GM23338 (cell line): Measurements from ENCODE around the gene SLC35F1. TPM values are rescaled to one million over a fixed set of nuclear protein-coding genes. Genes with fewer than 3 reads are reported as not detected.

Source experiments
- ATAC-seq: fragments of 200-7000 bp; cut with Tn5 transposase; 3 replicates; pipeline ENCODE4 v1.9.1; 2020
- DNase-seq: peaks from one replicate; pipeline ENCODE4 v3.0.0-alpha.2; 2015; ENCODE audit warnings: low spot score
- H2AFZ ChIP-seq: fragments of 200-600 bp; sonication (generic); 2 replicates; pipeline ENCODE4 v1.8.0; 2016; ENCODE audit warnings: antibody characterized with exemption, mild to moderate bottlenecking, moderate library complexity
- H3F3A ChIP-seq: fragments of 200-600 bp; sonication (generic); replicated peaks from 2 replicates; pipeline ENCODE4 v1.8.0; 2017; ENCODE audit warnings: antibody characterized with exemption, mixed run types, low read depth
- H3K27ac ChIP-seq: fragments of 200-600 bp; sonication (generic); 2 replicates; pipeline ENCODE4 v1.6.1; 2016; ENCODE audit warnings: low read depth
- H3K27me3 ChIP-seq: fragments of 200-600 bp; sonication (generic); 2 replicates; pipeline ENCODE4 v1.8.0; 2016; ENCODE audit warnings: mild to moderate bottlenecking, mixed run types, moderate library complexity; ENCODE audit not compliant: insufficient read depth
- H3K36me3 ChIP-seq: fragments of 200-600 bp; sonication (generic); 2 replicates; pipeline ENCODE4 v1.8.0; 2016; ENCODE audit warnings: mild to moderate bottlenecking; ENCODE audit not compliant: insufficient read depth
- H3K4me1 ChIP-seq: fragments of 200-600 bp; sonication (generic); 2 replicates; pipeline ENCODE4 v1.8.0; 2016; ENCODE audit warnings: mild to moderate bottlenecking, moderate library complexity; ENCODE audit not compliant: insufficient read depth
- H3K4me2 ChIP-seq: fragments of 200-600 bp; sonication (generic); 2 replicates; pipeline ENCODE4 v1.7.1; 2017; ENCODE audit warnings: mixed run types
- H3K4me3 ChIP-seq: fragments of 200-600 bp; sonication (generic); 2 replicates; pipeline ENCODE4 v1.6.1; 2016; ENCODE audit warnings: mixed run types
- H3K79me2 ChIP-seq: fragments of 200-600 bp; sonication (generic); replicated peaks from 2 replicates; pipeline ENCODE4 v1.8.0; 2017; ENCODE audit warnings: mild to moderate bottlenecking; ENCODE audit not compliant: insufficient read depth
- H3K9me2 ChIP-seq: fragments of 200-600 bp; sonication (generic); 2 replicates; pipeline ENCODE4 v1.8.0; 2017; ENCODE audit not compliant: insufficient read depth
- H4K20me1 ChIP-seq: fragments of 200-600 bp; sonication (generic); replicated peaks from 2 replicates; pipeline ENCODE4 v1.8.0; 2017; ENCODE audit warnings: mild to moderate bottlenecking; ENCODE audit not compliant: insufficient read depth
- H3K27ac Mint-ChIP-seq: 2 replicates; pipeline ENCODE4 v1.8.0; 2020; ENCODE audit warnings: inconsistent platforms, mild to moderate bottlenecking, moderate library complexity, mixed read lengths
- H3K27me3 Mint-ChIP-seq: 3 replicates; pipeline ENCODE4 v1.8.0; 2022; ENCODE audit warnings: low read depth, mild to moderate bottlenecking, moderate library complexity, mixed read lengths, inconsistent platforms; ENCODE audit not compliant: insufficient read depth, poor library complexity
- H3K36me3 Mint-ChIP-seq: 3 replicates; pipeline ENCODE4 v1.8.0; 2021; ENCODE audit warnings: low read depth, mild to moderate bottlenecking, inconsistent platforms, moderate library complexity, mixed read lengths
- H3K4me1 Mint-ChIP-seq: 3 replicates; pipeline ENCODE4 v1.8.0; 2020; ENCODE audit warnings: mild to moderate bottlenecking, inconsistent platforms, mixed read lengths
- H3K4me3 Mint-ChIP-seq: 3 replicates; pipeline ENCODE4 v1.8.0; 2021; ENCODE audit warnings: moderate library complexity, mild to moderate bottlenecking, inconsistent platforms, mixed read lengths
- H3K9me3 Mint-ChIP-seq: 3 replicates; pipeline ENCODE4 v1.8.0; 2020; ENCODE audit warnings: moderate library complexity, mild to moderate bottlenecking, inconsistent platforms, mixed read lengths
- CREB1 ChIP-seq: fragments of 250-450 bp; sonication (Bioruptor Pico); IDR thresholded peaks from 2 replicates; pipeline ENCODE4 v1.5.0; 2020; ENCODE audit warnings: low read depth, mild to moderate bottlenecking, moderate library complexity
- ETS1 ChIP-seq: IDR thresholded peaks from 2 replicates; pipeline ENCODE4 v1.6.1; 2016; ENCODE audit warnings: antibody characterized with exemption
- EZH2 ChIP-seq: fragments of 200-600 bp; sonication (generic); IDR thresholded peaks from one replicate; pipeline ENCODE4 v1.8.0; 2017; ENCODE audit warnings: antibody characterized with exemption, mild to moderate bottlenecking, low read depth; ENCODE audit not compliant: unreplicated experiment
- EZH2phosphoT487 ChIP-seq: fragments of 200-600 bp; sonication (generic); IDR thresholded peaks from one replicate; pipeline ENCODE4 v1.8.1; 2018; ENCODE audit warnings: antibody characterized with exemption; ENCODE audit not compliant: unreplicated experiment
- JUNB ChIP-seq: IDR thresholded peaks from one replicate; pipeline ENCODE4 v1.6.1; 2016; ENCODE audit warnings: antibody characterized with exemption; ENCODE audit not compliant: unreplicated experiment
- polyA plus RNA-seq: library from polyadenylated mRNA; unstranded; fragments of >200 nt; fragmentation: Nextera tagmentation; extraction: Ambion mirVana; gene quantifications from 2 replicates; pipeline ENCODE4 v1.2.1, GENCODE V29; 2016
- total RNA-seq: library from RNA; depleted of rRNA; stranded (reverse); fragments of >200 nt; shearing (Covaris generic); gene quantifications from 2 replicates; pipeline ENCODE4 v1.2.3, GENCODE V29; 2014
- TF ChIP-seq, protein P1 (sequence below), 2 experiments: fragments of 200-600 bp in 1 of 2; sonication (generic) in 1 of 2; conservative IDR thresholded peaks; 2 replicates each; pipeline versions ENCODE4 v1.5.1 to v1.6.1; 2016 to 2017; ENCODE audit warnings: antibody characterized with exemption in 2 of 2, low read depth in 2 of 2, mild to moderate bottlenecking in 2 of 2, moderate library complexity in 1 of 2
- TF ChIP-seq, protein P2 (sequence below): fragments of 250-450 bp; sonication (Bioruptor Pico); IDR thresholded peaks from 2 replicates; pipeline ENCODE4 v1.5.0; 2020; ENCODE audit warnings: mild to moderate bottlenecking, moderate library complexity

The SLC35F1 gene
- total and polyA plus RNA-seq, 2 experiments from 2014 or later, result 3.0 to 10.3 TPM

DNA sequence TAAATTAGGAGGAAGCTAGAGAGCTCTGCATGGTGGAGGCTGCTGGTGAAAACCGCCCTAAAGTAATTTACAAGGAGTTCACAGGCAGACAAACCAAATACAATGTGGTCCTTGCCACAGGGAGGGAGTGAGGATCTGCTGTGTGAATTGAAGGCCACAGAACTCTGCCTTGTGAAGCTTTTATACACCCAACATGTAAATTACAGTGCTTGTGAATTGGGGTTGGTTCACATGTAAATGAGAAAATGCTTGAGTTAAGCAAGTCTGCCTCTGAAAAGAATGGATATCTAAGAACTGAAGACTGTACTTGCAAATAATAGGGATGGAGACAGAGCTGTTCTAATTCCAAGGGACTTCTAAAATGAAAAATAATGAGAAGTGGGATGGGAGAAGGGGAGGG, 194.2 kb downstream of the SLC35F1 start:
- peaks cover 6% of the 10 kb centered on the region for H3K9me2 ChIP-seq
- no peaks in the 10 kb centered on the region for H3F3A ChIP-seq
- no peak overlapping the region for H3K27ac ChIP-seq
- ATAC-seq (no peak), DNase-seq (no peak)
- H3K9me3 Mint-ChIP-seq, result peaks cover 31% of the 10 kb centered on the region
- no peaks in the 10 kb centered on the region for H3K27me3 ChIP-seq
- H3K4me1 ChIP-seq, result 0 out of 2 replicates have a peak, but pooled peaks cover 4% of the 10 kb centered on the region
- H3K79me2 ChIP-seq, result no peaks in the 10 kb centered on the region
- no peak overlapping the region for H3K4me3 Mint-ChIP-seq
- H3K27me3 Mint-ChIP-seq, result no peaks in the 10 kb centered on the region
- H3K4me2 ChIP-seq, result no peak overlapping the region
- peaks cover 8% of the 10 kb centered on the region for H3K36me3 ChIP-seq
- H3K36me3 Mint-ChIP-seq, result peaks cover 22% of the 10 kb centered on the region; the same call in 2 of the 3 replicates
- no peaks in the 10 kb centered on the region for H4K20me1 ChIP-seq
- peaks cover 10% of the 10 kb centered on the region for H3K4me1 Mint-ChIP-seq
- no peak overlapping the region for H3K4me3 ChIP-seq
- H3K27ac Mint-ChIP-seq, result no peak overlapping the region
- H2AFZ ChIP-seq, result no peak overlapping the region
- TF ChIP-seq, protein P1, sequence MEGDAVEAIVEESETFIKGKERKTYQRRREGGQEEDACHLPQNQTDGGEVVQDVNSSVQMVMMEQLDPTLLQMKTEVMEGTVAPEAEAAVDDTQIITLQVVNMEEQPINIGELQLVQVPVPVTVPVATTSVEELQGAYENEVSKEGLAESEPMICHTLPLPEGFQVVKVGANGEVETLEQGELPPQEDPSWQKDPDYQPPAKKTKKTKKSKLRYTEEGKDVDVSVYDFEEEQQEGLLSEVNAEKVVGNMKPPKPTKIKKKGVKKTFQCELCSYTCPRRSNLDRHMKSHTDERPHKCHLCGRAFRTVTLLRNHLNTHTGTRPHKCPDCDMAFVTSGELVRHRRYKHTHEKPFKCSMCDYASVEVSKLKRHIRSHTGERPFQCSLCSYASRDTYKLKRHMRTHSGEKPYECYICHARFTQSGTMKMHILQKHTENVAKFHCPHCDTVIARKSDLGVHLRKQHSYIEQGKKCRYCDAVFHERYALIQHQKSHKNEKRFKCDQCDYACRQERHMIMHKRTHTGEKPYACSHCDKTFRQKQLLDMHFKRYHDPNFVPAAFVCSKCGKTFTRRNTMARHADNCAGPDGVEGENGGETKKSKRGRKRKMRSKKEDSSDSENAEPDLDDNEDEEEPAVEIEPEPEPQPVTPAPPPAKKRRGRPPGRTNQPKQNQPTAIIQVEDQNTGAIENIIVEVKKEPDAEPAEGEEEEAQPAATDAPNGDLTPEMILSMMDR (conservative IDR thresholded peaks at IDR 0.05; ENCODE audit: low read depth in 2 of 2), result no peak
- TF ChIP-seq CREB1 (CRISPR knock-in tag) (no peak), EZH2 (no peak), JUNB (no peak), EZH2phosphoT487 (no peak), ETS1 (no peak)

- DNase-seq (no peak), ATAC-seq (no peak)
- Histone ChIP-seq H3K9me2 (peaks cover under 1% of the 10 kb centered on the region), H3K4me3 (no peak overlapping the region), H3K4me1 (0 out of 2 replicates have a peak, but pooled peaks cover 4% of the 10 kb centered on the region), H3K36me3 (peaks cover 8% of the 10 kb centered on the region), H2AFZ (no peak overlapping the region), H3K27me3 (no peaks in the 10 kb centered on the region), H3K4me2 (no peak overlapping the region), H3K27ac (no peak overlapping the region; the same call in 1 of the 2 replicates), H3K79me2 (no peaks in the 10 kb centered on the region), H3F3A (no peaks in the 10 kb centered on the region), H4K20me1 (no peaks in the 10 kb centered on the region)
- Mint-ChIP-seq H3K36me3 (peaks cover 22% of the 10 kb centered on the region; the same call in 2 of the 3 replicates), H3K4me3 (no peak overlapping the region), H3K27me3 (no peaks in the 10 kb centered on the region), H3K9me3 (peaks cover 31% of the 10 kb centered on the region), H3K4me1 (peaks cover 10% of the 10 kb centered on the region), H3K27ac (no peak overlapping the region)
- TF ChIP-seq JUNB (no peak), EZH2phosphoT487 (no peak), CREB1 (CRISPR knock-in tag) (no peak), ETS1 (no peak)
- TF ChIP-seq, protein P1 (conservative IDR thresholded peaks at IDR 0.05; ENCODE audit: low read depth in 2 of 2), result no peak
- TF ChIP-seq, protein P2, sequence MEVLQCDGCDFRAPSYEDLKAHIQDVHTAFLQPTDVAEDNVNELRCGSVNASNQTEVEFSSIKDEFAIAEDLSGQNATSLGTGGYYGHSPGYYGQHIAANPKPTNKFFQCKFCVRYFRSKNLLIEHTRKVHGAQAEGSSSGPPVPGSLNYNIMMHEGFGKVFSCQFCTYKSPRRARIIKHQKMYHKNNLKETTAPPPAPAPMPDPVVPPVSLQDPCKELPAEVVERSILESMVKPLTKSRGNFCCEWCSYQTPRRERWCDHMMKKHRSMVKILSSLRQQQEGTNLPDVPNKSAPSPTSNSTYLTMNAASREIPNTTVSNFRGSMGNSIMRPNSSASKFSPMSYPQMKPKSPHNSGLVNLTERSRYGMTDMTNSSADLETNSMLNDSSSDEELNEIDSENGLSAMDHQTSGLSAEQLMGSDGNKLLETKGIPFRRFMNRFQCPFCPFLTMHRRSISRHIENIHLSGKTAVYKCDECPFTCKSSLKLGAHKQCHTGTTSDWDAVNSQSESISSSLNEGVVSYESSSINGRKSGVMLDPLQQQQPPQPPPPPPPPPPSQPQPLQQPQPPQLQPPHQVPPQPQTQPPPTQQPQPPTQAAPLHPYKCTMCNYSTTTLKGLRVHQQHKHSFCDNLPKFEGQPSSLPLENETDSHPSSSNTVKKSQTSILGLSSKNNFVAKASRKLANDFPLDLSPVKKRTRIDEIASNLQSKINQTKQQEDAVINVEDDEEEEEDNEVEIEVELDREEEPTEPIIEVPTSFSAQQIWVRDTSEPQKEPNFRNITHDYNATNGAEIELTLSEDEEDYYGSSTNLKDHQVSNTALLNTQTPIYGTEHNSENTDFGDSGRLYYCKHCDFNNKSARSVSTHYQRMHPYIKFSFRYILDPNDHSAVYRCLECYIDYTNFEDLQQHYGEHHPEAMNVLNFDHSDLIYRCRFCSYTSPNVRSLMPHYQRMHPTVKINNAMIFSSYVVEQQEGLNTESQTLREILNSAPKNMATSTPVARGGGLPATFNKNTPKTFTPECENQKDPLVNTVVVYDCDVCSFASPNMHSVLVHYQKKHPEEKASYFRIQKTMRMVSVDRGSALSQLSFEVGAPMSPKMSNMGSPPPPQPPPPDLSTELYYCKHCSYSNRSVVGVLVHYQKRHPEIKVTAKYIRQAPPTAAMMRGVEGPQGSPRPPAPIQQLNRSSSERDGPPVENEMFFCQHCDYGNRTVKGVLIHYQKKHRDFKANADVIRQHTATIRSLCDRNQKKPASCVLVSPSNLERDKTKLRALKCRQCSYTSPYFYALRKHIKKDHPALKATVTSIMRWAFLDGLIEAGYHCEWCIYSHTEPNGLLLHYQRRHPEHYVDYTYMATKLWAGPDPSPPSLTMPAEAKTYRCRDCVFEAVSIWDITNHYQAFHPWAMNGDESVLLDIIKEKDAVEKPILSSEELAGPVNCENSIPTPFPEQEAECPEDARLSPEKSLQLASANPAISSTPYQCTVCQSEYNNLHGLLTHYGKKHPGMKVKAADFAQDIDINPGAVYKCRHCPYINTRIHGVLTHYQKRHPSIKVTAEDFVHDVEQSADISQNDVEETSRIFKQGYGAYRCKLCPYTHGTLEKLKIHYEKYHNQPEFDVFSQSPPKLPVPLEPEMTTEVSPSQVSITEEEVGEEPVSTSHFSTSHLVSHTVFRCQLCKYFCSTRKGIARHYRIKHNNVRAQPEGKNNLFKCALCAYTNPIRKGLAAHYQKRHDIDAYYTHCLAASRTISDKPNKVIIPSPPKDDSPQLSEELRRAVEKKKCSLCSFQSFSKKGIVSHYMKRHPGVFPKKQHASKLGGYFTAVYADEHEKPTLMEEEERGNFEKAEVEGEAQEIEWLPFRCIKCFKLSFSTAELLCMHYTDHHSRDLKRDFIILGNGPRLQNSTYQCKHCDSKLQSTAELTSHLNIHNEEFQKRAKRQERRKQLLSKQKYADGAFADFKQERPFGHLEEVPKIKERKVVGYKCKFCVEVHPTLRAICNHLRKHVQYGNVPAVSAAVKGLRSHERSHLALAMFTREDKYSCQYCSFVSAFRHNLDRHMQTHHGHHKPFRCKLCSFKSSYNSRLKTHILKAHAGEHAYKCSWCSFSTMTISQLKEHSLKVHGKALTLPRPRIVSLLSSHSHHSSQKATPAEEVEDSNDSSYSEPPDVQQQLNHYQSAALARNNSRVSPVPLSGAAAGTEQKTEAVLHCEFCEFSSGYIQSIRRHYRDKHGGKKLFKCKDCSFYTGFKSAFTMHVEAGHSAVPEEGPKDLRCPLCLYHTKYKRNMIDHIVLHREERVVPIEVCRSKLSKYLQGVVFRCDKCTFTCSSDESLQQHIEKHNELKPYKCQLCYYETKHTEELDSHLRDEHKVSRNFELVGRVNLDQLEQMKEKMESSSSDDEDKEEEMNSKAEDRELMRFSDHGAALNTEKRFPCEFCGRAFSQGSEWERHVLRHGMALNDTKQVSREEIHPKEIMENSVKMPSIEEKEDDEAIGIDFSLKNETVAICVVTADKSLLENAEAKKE (CRISPR knock-in tag), result no peak
These were observed 194.8 kb downstream of the SLC35F1 start for GRCh38 chr6:118101831-118102345.
